ENCODE measurements around the gene OR1E2.
"Not testable (repeated sequence)": the region's sequence is repeated elsewhere in the genome, so short reads cannot be mapped to it uniquely, and the experiment has no call there.

OR1E2 gene

GRCh38 chr17:3397801-3398200, 35.8 kb downstream of the OR1E2 start:
- ATAC-seq = not testable (repeated sequence)

DNA sequence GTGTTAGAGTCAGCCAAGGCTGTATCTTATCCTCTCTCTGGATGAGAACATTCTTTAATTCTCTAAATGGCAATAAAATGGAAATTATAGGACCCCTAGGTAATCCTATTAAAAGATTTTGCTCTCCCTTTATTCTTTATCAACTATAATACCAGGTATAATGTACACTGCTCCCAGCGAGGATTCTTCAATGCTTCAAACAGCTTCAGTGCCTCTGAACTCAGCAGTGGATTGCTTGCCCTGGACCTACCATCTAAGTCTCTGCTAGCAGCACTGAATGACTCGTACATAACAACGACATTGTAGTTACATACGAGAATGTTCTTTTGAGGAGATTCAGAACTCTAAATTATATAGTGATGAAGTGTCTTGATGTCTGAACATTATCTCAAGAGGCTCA, 43.9 kb downstream of the OR1E2 start:
- TF ChIP-seq GLIS3 (CRISPR knock-in tag; IDR thresholded peaks at IDR 0.05) = no peak
- TF ChIP-seq ZNF70 (CRISPR knock-in tag; IDR thresholded peaks at IDR 0.05) = no peak
- no peak for TF ChIP-seq TCF4 (CRISPR knock-in tag; IDR thresholded peaks at IDR 0.05; ENCODE audit: borderline replicate concordance)
- TF ChIP-seq, protein P1, sequence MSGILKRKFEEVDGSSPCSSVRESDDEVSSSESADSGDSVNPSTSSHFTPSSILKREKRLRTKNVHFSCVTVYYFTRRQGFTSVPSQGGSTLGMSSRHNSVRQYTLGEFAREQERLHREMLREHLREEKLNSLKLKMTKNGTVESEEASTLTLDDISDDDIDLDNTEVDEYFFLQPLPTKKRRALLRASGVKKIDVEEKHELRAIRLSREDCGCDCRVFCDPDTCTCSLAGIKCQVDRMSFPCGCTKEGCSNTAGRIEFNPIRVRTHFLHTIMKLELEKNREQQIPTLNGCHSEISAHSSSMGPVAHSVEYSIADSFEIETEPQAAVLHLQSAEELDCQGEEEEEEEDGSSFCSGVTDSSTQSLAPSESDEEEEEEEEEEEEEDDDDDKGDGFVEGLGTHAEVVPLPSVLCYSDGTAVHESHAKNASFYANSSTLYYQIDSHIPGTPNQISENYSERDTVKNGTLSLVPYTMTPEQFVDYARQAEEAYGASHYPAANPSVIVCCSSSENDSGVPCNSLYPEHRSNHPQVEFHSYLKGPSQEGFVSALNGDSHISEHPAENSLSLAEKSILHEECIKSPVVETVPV (CRISPR knock-in tag; IDR thresholded peaks at IDR 0.05) = no peak
- TF ChIP-seq ZC3H10 (CRISPR knock-in tag; IDR thresholded peaks at IDR 0.05) = no peak
- no peak for TF ChIP-seq ZFP3 (CRISPR knock-in tag; IDR thresholded peaks at IDR 0.05)
- TF ChIP-seq, protein P2, sequence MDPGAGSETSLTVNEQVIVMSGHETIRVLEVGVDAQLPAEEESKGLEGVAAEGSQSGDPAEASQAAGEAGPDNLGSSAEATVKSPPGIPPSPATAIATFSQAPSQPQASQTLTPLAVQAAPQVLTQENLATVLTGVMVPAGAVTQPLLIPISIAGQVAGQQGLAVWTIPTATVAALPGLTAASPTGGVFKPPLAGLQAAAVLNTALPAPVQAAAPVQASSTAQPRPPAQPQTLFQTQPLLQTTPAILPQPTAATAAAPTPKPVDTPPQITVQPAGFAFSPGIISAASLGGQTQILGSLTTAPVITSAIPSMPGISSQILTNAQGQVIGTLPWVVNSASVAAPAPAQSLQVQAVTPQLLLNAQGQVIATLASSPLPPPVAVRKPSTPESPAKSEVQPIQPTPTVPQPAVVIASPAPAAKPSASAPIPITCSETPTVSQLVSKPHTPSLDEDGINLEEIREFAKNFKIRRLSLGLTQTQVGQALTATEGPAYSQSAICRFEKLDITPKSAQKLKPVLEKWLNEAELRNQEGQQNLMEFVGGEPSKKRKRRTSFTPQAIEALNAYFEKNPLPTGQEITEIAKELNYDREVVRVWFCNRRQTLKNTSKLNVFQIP (CRISPR knock-in tag; IDR thresholded peaks at IDR 0.05; ENCODE audit: borderline replicate concordance, low read depth) = no peak
- TF ChIP-seq SNAI2 (CRISPR knock-in tag; IDR thresholded peaks at IDR 0.05) = no peak
- no peak for TF ChIP-seq CSDC2 (CRISPR knock-in tag; IDR thresholded peaks at IDR 0.05)
- TF ChIP-seq, protein P3, sequence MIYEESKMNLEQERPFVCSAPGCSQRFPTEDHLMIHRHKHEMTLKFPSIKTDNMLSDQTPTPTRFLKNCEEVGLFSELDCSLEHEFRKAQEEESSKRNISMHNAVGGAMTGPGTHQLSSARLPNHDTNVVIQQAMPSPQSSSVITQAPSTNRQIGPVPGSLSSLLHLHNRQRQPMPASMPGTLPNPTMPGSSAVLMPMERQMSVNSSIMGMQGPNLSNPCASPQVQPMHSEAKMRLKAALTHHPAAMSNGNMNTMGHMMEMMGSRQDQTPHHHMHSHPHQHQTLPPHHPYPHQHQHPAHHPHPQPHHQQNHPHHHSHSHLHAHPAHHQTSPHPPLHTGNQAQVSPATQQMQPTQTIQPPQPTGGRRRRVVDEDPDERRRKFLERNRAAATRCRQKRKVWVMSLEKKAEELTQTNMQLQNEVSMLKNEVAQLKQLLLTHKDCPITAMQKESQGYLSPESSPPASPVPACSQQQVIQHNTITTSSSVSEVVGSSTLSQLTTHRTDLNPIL (CRISPR knock-in tag; IDR thresholded peaks at IDR 0.05; ENCODE audit: low read depth) = no peak
- TF ChIP-seq TSHZ2 (CRISPR knock-in tag; IDR thresholded peaks at IDR 0.05) = no peak
- TF ChIP-seq ARNTL (CRISPR knock-in tag; IDR thresholded peaks at IDR 0.05; ENCODE audit: borderline replicate concordance, low read depth) = no peak
- TF ChIP-seq ZFP30 (CRISPR knock-in tag; IDR thresholded peaks at IDR 0.05) = no peak
- TF ChIP-seq ZNF565 (CRISPR knock-in tag; conservative IDR thresholded peaks at IDR 0.05; ENCODE audit: low read depth) = no peak
- ATAC-seq = no peak

- no peak for ATAC-seq
- TF ChIP-seq ZFP3 (CRISPR knock-in tag; IDR thresholded peaks at IDR 0.05) (no peak), ZC3H10 (CRISPR knock-in tag; IDR thresholded peaks at IDR 0.05) (no peak), PATZ1 (CRISPR knock-in tag; IDR thresholded peaks at IDR 0.05; ENCODE audit: borderline replicate concordance) (no peak), OSR1 (CRISPR knock-in tag; IDR thresholded peaks at IDR 0.05) (no peak), ESRRG (CRISPR knock-in tag; IDR thresholded peaks at IDR 0.05) (no peak)
- TF ChIP-seq, protein P3 (CRISPR knock-in tag; IDR thresholded peaks at IDR 0.05; ENCODE audit: low read depth) = no peak
Observed at GRCh38 chr17:3385869-3386816, 47.5 kb downstream of the OR1E2 start, which contains the start of gene OR3A2. OR3A2 (minus strand) TSS chr17:3386308.

Data from SK-N-SH treated with all-trans-retinoic acid at 6 μM for 48 hours (cell line).